GM19463 (cell line): ENCODE data around the gene ETFBKMT.
"Not testable (repeated sequence)": the region's sequence is repeated elsewhere in the genome, so short reads cannot be mapped to it uniquely, and the experiment has no call there.

Experiments
- ATAC-seq: cut with Tn5 transposase; IDR thresholded peaks from one replicate; pipeline ENCODE4 v1.9.1; 2021; ENCODE audit warnings: mild to moderate bottlenecking, moderate library complexity; ENCODE audit not compliant: unreplicated experiment

The ETFBKMT gene

DNA sequence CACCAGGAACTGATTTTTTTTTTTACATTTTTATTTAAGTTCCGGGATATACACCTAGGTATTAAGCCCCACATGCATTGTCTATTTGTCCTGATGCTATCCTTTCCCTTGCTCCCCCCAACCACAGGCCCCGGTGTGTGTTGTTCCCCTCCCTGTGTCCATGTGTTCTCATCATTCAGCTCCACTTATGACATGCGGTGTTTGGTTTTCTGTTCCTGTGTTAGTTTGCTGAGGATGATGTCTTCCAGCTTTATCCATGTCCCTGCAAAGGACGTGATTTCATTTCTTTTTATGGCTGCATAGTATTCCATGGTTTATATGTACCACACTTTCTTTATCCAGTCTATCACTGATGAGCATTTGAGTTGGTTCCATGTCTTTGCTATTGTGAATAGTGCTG is 57.5 kb downstream of the ETFBKMT start:
- ATAC-seq, result not testable (repeated sequence)

DNA sequence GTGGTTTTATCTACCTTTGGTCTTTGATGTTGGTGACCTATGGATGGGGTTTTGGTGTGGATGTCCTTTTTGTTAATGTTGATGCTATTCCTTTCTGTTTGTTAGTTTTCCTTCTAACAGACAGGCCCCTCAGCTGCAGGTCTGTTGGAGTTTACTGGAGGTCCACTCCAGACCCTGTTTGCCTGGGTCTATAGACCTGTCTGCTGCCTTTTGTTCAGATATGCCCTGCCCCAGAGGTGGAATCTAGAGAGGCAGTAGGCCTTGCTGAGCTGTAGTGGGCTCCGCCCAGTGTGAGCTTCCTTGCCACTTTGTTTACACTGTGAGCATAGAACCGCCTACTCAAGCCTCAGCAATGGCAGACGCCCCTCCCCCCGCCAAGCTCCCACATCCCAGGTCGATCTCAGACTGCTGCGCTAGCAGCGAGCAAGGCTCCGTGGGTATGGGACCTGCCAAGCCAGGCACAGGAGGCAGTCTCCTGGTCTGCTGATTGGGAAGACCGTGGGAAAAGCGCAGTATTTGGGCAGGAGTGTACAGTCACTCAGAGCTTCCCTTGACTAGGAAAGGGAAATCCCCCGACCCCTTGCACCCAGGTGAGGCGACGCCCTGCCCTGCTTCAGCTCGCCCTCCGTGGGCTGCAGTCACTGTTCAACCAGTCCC is 59.2 kb downstream of the ETFBKMT start:
- ATAC-seq, result not testable (repeated sequence)

DNA sequence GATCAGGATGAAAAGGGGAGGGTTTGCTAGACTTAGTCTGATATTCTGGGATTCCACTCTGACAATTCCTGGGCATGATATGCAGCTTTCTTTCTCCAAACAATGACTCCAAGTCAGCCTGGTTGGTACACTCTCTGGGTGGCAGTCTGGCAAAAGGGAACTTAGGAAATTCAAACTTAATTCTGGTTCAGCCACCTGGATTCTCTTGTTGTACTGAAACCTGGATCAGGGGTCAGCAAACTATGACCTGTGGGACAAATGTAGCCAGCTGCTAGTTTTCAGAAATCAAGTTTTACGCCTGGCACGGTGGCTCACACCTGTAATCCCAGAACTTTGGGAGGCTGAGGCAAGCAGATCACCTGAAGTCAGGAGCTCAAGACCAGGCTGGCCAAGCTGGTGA is 63.1 kb downstream of the ETFBKMT start:
- ATAC-seq, result no peak
